HAP-1 (cell line): ENCODE results near the gene TMEM204.

Source experiments
- DNase-seq, 2 experiments: peaks; one replicate each; pipeline ENCODE4 v3.0.0-alpha.2; 2016 to 2020; ENCODE audit warnings: low spot score in 2 of 2
- H3K27me3 ChIP-seq: fragments of 250-450 bp; sonication (Bioruptor Pico); 2 replicates; pipeline ENCODE4 v1.5.1; 2020; ENCODE audit warnings: low read depth, mild to moderate bottlenecking, moderate library complexity
- H3K36me3 ChIP-seq: fragments of 250-450 bp; sonication (Bioruptor Pico); replicated peaks from 2 replicates; pipeline ENCODE4 v1.5.1; 2020; ENCODE audit warnings: mild to moderate bottlenecking
- H3K4me1 ChIP-seq: fragments of 250-450 bp; sonication (Bioruptor Pico); 2 replicates; pipeline ENCODE4 v1.5.1; 2020; ENCODE audit warnings: mild to moderate bottlenecking
- H3K4me3 ChIP-seq: fragments of 250-450 bp; sonication (Bioruptor Pico); 2 replicates; pipeline ENCODE4 v1.5.1; 2020; ENCODE audit warnings: mild to moderate bottlenecking, moderate library complexity
- H3K9me3 ChIP-seq: fragments of 250-450 bp; sonication (Bioruptor Pico); 2 replicates; pipeline ENCODE4 v1.5.1; 2020; ENCODE audit warnings: mild to moderate bottlenecking, moderate library complexity
- in situ Hi-C: fragments of 300-500 bp; cut with MboI; formaldehyde crosslinking; loops from 3 replicates; pipeline ENCODE4 v1.14.3; 2020; ENCODE audit warnings: low sequenced_read_pairs, inconsistent platforms, mixed read lengths

TMEM204 gene

GRCh38 chr16:1494711-1495110, 38.8 kb upstream of the TMEM204 start:
- Histone ChIP-seq H3K4me1 (peaks cover 6% of the 10 kb centered on the region), H3K27me3 (no peaks in the 10 kb centered on the region), H3K9me3 (no peaks in the 10 kb centered on the region), H3K4me3 (peak overlapping the region; percentile 77), H3K36me3 (peaks cover 43% of the 10 kb centered on the region)
- no peak for DNase-seq
- in situ Hi-C loops = no loop called here

- Histone ChIP-seq H3K27me3 (no peaks in the 10 kb centered on the region), H3K4me3 (no peak overlapping the region; the same call in 1 of the 2 replicates), H3K9me3 (no peaks in the 10 kb centered on the region), H3K4me1 (peaks cover 6% of the 10 kb centered on the region), H3K36me3 (peaks cover 50% of the 10 kb centered on the region)
- in situ Hi-C loops = no loop called here
- no peak for DNase-seq
These were observed 38.1 kb upstream of the TMEM204 start for GRCh38 chr16:1495211-1495888.

GRCh38 chr16:1495889-1496262, 37.6 kb upstream of the TMEM204 start:
- DNase-seq = no peak
- no peaks in the 10 kb centered on the region for H3K27me3 ChIP-seq

GRCh38 chr16:1496464-1496863, 37.0 kb upstream of the TMEM204 start:
- no peak for DNase-seq
- peaks cover 61% of the 10 kb centered on the region for H3K36me3 ChIP-seq
- H3K4me3 ChIP-seq = no peak overlapping the region
- peaks cover 6% of the 10 kb centered on the region for H3K4me1 ChIP-seq
- no peaks in the 10 kb centered on the region for H3K9me3 ChIP-seq
- H3K27me3 ChIP-seq = no peaks in the 10 kb centered on the region
- in situ Hi-C loops = no loop called here

More at GRCh38 chr16:1495889-1496262, 37.6 kb upstream of the TMEM204 start:
- H3K36me3 ChIP-seq = peaks cover 55% of the 10 kb centered on the region
- no peaks in the 10 kb centered on the region for H3K9me3 ChIP-seq
- H3K4me1 ChIP-seq = peaks cover 6% of the 10 kb centered on the region
- no peak overlapping the region for H3K4me3 ChIP-seq
- in situ Hi-C loops = no loop called here

- in situ Hi-C loops = no loop called here
- H3K4me3 ChIP-seq = no peak overlapping the region
- peaks cover 67% of the 10 kb centered on the region for H3K36me3 ChIP-seq
- no peaks in the 10 kb centered on the region for H3K27me3 ChIP-seq
- DNase-seq = no peak
- peaks cover 6% of the 10 kb centered on the region for H3K4me1 ChIP-seq
- H3K9me3 ChIP-seq = no peaks in the 10 kb centered on the region
These were observed 36.4 kb upstream of the TMEM204 start for GRCh38 chr16:1497014-1497598.

- peaks cover 79% of the 10 kb centered on the region for H3K36me3 ChIP-seq
- in situ Hi-C loops = no loop called here
- no peaks in the 10 kb centered on the region; the same call in 1 of the 2 replicates for H3K4me1 ChIP-seq
- no peaks in the 10 kb centered on the region for H3K27me3 ChIP-seq
- H3K9me3 ChIP-seq = no peaks in the 10 kb centered on the region
- no peak overlapping the region for H3K4me3 ChIP-seq
- no peak for DNase-seq
These were observed 34.4 kb upstream of the TMEM204 start for GRCh38 chr16:1498899-1499676.

GRCh38 chr16:1499756-1500464, 33.6 kb upstream of the TMEM204 start:
- DNase-seq = no peak
- Histone ChIP-seq H3K9me3 (no peaks in the 10 kb centered on the region), H3K36me3 (peaks cover 74% of the 10 kb centered on the region), H3K4me3 (no peak overlapping the region), H3K4me1 (no peaks in the 10 kb centered on the region; the same call in 1 of the 2 replicates), H3K27me3 (no peaks in the 10 kb centered on the region)
- in situ Hi-C loops = no loop called here

GRCh38 chr16:1500465-1501150, 32.9 kb upstream of the TMEM204 start:
- Histone ChIP-seq H3K4me3 (no peak overlapping the region), H3K36me3 (peaks cover 67% of the 10 kb centered on the region)

GRCh38 chr16:1501630-1502029, 31.8 kb upstream of the TMEM204 start:
- H3K4me1 ChIP-seq = no peaks in the 10 kb centered on the region
- no peak for DNase-seq
- H3K4me3 ChIP-seq = no peak overlapping the region
- peaks cover 63% of the 10 kb centered on the region for H3K36me3 ChIP-seq
- no peaks in the 10 kb centered on the region for H3K27me3 ChIP-seq
- no peaks in the 10 kb centered on the region for H3K9me3 ChIP-seq
- in situ Hi-C loops = no loop called here

More at GRCh38 chr16:1500465-1501150, 32.9 kb upstream of the TMEM204 start:
- no peaks in the 10 kb centered on the region for H3K4me1 ChIP-seq
- H3K27me3 ChIP-seq = no peaks in the 10 kb centered on the region
- in situ Hi-C loops = no loop called here
- H3K9me3 ChIP-seq = no peaks in the 10 kb centered on the region
- DNase-seq = no peak

GRCh38 chr16:1502092-1503004, 31.1 kb upstream of the TMEM204 start:
- peaks cover 61% of the 10 kb centered on the region for H3K36me3 ChIP-seq
- DNase-seq = no peak

GRCh38 chr16:1503110-1503955, 30.1 kb upstream of the TMEM204 start:
- H3K4me1 ChIP-seq = no peaks in the 10 kb centered on the region
- in situ Hi-C loops = no loop called here
- no peak overlapping the region for H3K4me3 ChIP-seq
- H3K9me3 ChIP-seq = no peaks in the 10 kb centered on the region
- peaks cover 61% of the 10 kb centered on the region for H3K36me3 ChIP-seq
- no peak for DNase-seq
- no peaks in the 10 kb centered on the region for H3K27me3 ChIP-seq

More at GRCh38 chr16:1502092-1503004, 31.1 kb upstream of the TMEM204 start:
- Histone ChIP-seq H3K9me3 (no peaks in the 10 kb centered on the region), H3K4me3 (no peak overlapping the region), H3K27me3 (no peaks in the 10 kb centered on the region), H3K4me1 (no peaks in the 10 kb centered on the region)
- in situ Hi-C loops = no loop called here
